HL-60 (cell line): ENCODE data around the gene B9D2.

Experiments
- CTCF ChIP-seq: IDR thresholded peaks from one replicate; pipeline ENCODE4 v1.5.1; 2011; ENCODE audit warnings: low read length, control low read depth, inconsistent platforms; ENCODE audit not compliant: insufficient read depth
- POLR2AphosphoS5 ChIP-seq: IDR thresholded peaks from 2 replicates; pipeline ENCODE4 v1.6.1; 2012; ENCODE audit warnings: low read depth
- REST ChIP-seq: IDR thresholded peaks from 2 replicates; pipeline ENCODE4 v1.6.1; 2012; ENCODE audit warnings: low read depth; ENCODE audit not compliant: insufficient replicate concordance

GRCh38 chr19:41324231-41324702, 39.7 kb downstream of the B9D2 start:
- TF ChIP-seq CTCF (no peak), REST (no peak), POLR2AphosphoS5 (no peak)
